Neutrophil (primary cell): Measurements from ENCODE around the gene PRDM16.

Source experiments
- H3K27ac ChIP-seq: fragments of 200-600 bp; sonication (generic); 2 replicates; pipeline ENCODE4 v1.5.1; 2016; ENCODE audit warnings: mild to moderate bottlenecking, moderate library complexity
- H3K27me3 ChIP-seq: fragments of 200-600 bp; sonication (generic); 2 replicates; pipeline ENCODE4 v1.6.0; 2016; ENCODE audit warnings: mild to moderate bottlenecking
- H3K36me3 ChIP-seq: fragments of 200-600 bp; sonication (generic); 2 replicates; pipeline ENCODE4 v1.5.1; 2017
- H3K4me1 ChIP-seq, 2 experiments: fragments of 200-600 bp in 1 of 2; sonication (generic) in 1 of 2; 1 replicate in 1 of 2; 2 replicates in 1 of 2; pipeline versions ENCODE4 v1.5.1 to v1.6.1; 2013 to 2016; ENCODE audit warnings: low read depth in 1 of 2, low read length in 1 of 2, mild to moderate bottlenecking in 1 of 2, moderate library complexity in 1 of 2; ENCODE audit not compliant: control insufficient read depth in 1 of 2, insufficient read depth in 1 of 2
- H3K4me3 ChIP-seq, 2 experiments: fragments of 200-600 bp in 1 of 2; sonication (generic) in 1 of 2; 1 replicate in 1 of 2; 2 replicates in 1 of 2; pipeline ENCODE4 v1.5.1; 2013 to 2016; ENCODE audit warnings: low read depth in 1 of 2, low read length in 1 of 2, mild to moderate bottlenecking in 1 of 2, moderate library complexity in 1 of 2
- H3K9me3 ChIP-seq: fragments of 200-600 bp; sonication (generic); 2 replicates; pipeline ENCODE4 v1.5.1; 2016
- TF ChIP-seq, protein P1 (sequence below): fragments of 200-600 bp; sonication (generic); IDR thresholded peaks from 2 replicates; pipeline ENCODE4 v1.5.1; 2016; ENCODE audit warnings: antibody characterized with exemption

PRDM16 gene

DNA sequence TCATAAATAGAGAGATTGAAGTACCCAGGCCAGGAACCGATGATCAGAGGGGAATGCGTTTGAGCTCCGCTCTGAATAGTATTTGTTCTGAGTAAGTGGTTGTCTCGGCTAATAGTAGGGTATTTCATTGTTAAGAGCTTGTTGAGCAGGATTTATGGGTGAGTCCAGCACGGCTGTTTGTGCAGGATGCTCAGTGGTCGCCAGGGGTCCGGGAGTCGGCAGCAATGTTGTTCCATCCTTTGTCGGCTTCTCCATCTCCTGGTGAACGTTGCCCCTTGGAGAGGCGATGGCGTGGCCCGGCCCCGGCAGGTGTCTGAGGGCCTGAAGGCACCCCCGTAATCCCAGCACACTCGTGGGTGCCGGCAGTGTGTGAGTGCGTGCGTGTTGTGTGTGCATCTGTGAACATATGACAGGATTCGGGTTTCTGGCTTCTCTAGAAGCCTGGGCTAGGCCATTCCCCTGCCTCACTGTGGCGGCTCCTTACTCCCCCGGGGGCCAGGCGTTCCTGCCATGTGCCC is 224.6 kb downstream of the PRDM16 start:
- Histone ChIP-seq H3K4me3 (no peak overlapping the region), H3K27me3 (no peaks in the 10 kb centered on the region), H3K9me3 (no peaks in the 10 kb centered on the region), H3K4me1 (no peaks in the 10 kb centered on the region), H3K27ac (no peak overlapping the region), H3K36me3 (no peaks in the 10 kb centered on the region)
- TF ChIP-seq, protein P1, sequence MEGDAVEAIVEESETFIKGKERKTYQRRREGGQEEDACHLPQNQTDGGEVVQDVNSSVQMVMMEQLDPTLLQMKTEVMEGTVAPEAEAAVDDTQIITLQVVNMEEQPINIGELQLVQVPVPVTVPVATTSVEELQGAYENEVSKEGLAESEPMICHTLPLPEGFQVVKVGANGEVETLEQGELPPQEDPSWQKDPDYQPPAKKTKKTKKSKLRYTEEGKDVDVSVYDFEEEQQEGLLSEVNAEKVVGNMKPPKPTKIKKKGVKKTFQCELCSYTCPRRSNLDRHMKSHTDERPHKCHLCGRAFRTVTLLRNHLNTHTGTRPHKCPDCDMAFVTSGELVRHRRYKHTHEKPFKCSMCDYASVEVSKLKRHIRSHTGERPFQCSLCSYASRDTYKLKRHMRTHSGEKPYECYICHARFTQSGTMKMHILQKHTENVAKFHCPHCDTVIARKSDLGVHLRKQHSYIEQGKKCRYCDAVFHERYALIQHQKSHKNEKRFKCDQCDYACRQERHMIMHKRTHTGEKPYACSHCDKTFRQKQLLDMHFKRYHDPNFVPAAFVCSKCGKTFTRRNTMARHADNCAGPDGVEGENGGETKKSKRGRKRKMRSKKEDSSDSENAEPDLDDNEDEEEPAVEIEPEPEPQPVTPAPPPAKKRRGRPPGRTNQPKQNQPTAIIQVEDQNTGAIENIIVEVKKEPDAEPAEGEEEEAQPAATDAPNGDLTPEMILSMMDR: no peak

- Histone ChIP-seq H3K27me3 (no peaks in the 10 kb centered on the region), H3K4me3 (no peak overlapping the region), H3K36me3 (no peaks in the 10 kb centered on the region), H3K9me3 (no peaks in the 10 kb centered on the region), H3K4me1 (no peaks in the 10 kb centered on the region), H3K27ac (no peak overlapping the region)
- TF ChIP-seq, protein P1: no peak
Measured at GRCh38 chr1:3294450-3294849, 225.4 kb downstream of the PRDM16 start.

- Histone ChIP-seq H3K4me3 (no peak overlapping the region), H3K36me3 (no peaks in the 10 kb centered on the region), H3K4me1 (no peaks in the 10 kb centered on the region), H3K9me3 (no peaks in the 10 kb centered on the region), H3K27me3 (no peaks in the 10 kb centered on the region), H3K27ac (no peak overlapping the region)
- TF ChIP-seq, protein P1: no peak
Measured at GRCh38 chr1:3295846-3296245, 226.8 kb downstream of the PRDM16 start.

- Histone ChIP-seq H3K27me3 (no peaks in the 10 kb centered on the region), H3K9me3 (no peaks in the 10 kb centered on the region), H3K4me1 (no peaks in the 10 kb centered on the region), H3K36me3 (no peaks in the 10 kb centered on the region), H3K27ac (no peak overlapping the region), H3K4me3 (no peak overlapping the region)
- TF ChIP-seq, protein P1: no peak
Measured at GRCh38 chr1:3296326-3296725, 227.3 kb downstream of the PRDM16 start.

GRCh38 chr1:3296826-3297225 is 227.8 kb downstream of the PRDM16 start:
- H3K4me1 ChIP-seq: no peaks in the 10 kb centered on the region
- TF ChIP-seq, protein P1: no peak
- no peaks in the 10 kb centered on the region for H3K36me3 ChIP-seq
- no peak overlapping the region for H3K27ac ChIP-seq
- H3K4me3 ChIP-seq: no peak overlapping the region
- H3K9me3 ChIP-seq: no peaks in the 10 kb centered on the region
- no peaks in the 10 kb centered on the region for H3K27me3 ChIP-seq

GRCh38 chr1:3297756-3298155 is 228.8 kb downstream of the PRDM16 start:
- Histone ChIP-seq H3K9me3 (no peaks in the 10 kb centered on the region), H3K36me3 (no peaks in the 10 kb centered on the region), H3K4me3 (no peak overlapping the region), H3K27ac (no peak overlapping the region), H3K27me3 (no peaks in the 10 kb centered on the region), H3K4me1 (no peaks in the 10 kb centered on the region)
- TF ChIP-seq, protein P1: no peak
